ENCODE results near the gene FRMPD4. TPM values are rescaled to one million over a fixed set of nuclear protein-coding genes. Genes with fewer than 3 reads are reported as not detected.

Gene FRMPD4
- total and polyA plus RNA-seq, 2 donors from 2014 or later = not detected

DNA sequence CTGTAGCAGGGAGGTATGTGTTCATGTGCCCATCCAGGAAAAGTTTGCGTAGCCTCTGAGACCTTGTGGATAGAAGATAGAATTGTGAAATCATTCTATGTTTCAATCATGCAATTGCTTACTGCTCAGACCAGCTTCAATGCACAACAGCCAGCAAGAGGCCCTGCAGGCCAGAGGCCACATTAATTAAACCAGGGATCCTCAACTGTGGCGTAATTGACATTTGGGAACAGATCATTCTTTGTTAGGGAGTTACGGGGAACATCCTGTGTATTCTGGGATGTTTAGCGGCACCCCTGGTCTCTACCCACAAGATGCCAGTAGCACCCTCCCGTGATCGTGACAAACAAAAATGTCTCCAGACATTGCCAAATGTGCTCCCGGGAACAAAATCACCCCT is 566.4 kb downstream of the FRMPD4 start:
- intact Hi-C loops (cut with DNase I) = no loop called here
- Histone ChIP-seq H3K4me1 (ENCODE audit: control insufficient read depth in 2 of 3, insufficient read depth in 2 of 3, low read depth in 1 of 3, low read length in 3 of 3) (no peaks in the 10 kb centered on the region), H3K9me3 (ENCODE audit: control insufficient read depth in 2 of 3, insufficient read depth in 1 of 3, low read length in 3 of 3) (no peaks in the 10 kb centered on the region), H3K9ac (ENCODE audit: low read length in 3 of 3) (no peak overlapping the region), H3K4me3 (ENCODE audit: low read length in 3 of 3) (no peak overlapping the region), H3K27ac (ENCODE audit: low read depth in 2 of 2, low read length in 2 of 2) (no peak overlapping the region), H3K27me3 (ENCODE audit: control insufficient read depth, insufficient read depth, low read length) (no peaks in the 10 kb centered on the region), H3K36me3 (ENCODE audit: control insufficient read depth in 2 of 3, insufficient read depth in 3 of 3, low read length in 3 of 3) (no peaks in the 10 kb centered on the region)
- FAIRE-seq = no peak
- DNase-seq = no peak
- TF ChIP-seq, protein P1, sequence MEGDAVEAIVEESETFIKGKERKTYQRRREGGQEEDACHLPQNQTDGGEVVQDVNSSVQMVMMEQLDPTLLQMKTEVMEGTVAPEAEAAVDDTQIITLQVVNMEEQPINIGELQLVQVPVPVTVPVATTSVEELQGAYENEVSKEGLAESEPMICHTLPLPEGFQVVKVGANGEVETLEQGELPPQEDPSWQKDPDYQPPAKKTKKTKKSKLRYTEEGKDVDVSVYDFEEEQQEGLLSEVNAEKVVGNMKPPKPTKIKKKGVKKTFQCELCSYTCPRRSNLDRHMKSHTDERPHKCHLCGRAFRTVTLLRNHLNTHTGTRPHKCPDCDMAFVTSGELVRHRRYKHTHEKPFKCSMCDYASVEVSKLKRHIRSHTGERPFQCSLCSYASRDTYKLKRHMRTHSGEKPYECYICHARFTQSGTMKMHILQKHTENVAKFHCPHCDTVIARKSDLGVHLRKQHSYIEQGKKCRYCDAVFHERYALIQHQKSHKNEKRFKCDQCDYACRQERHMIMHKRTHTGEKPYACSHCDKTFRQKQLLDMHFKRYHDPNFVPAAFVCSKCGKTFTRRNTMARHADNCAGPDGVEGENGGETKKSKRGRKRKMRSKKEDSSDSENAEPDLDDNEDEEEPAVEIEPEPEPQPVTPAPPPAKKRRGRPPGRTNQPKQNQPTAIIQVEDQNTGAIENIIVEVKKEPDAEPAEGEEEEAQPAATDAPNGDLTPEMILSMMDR (IDR thresholded peaks at IDR 0.05; ENCODE audit: borderline replicate concordance, extremely low read depth, insufficient read depth) = no peak

DNA sequence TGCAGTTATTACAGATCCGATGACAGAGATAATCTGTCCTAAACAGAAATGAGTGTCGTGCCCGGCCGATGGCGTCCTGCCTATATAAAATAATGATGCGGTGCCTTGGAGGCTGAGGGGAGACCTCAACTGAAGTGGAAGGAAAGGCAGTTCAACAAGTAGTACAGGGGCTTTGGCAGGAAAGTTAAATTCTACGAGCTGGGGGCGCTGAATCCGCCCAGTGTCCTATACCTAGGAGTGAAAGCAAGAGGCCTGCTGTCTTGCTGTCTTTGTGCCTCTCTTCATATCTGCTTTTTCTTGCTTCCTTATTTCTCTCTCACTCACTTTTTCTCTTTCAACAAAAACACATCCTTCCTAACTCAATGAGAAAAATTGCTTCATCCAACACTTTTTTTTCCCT is 570.8 kb downstream of the FRMPD4 start:
- no peak overlapping the region for H3K9ac ChIP-seq (ENCODE audit: low read length in 3 of 3)
- H3K9me3 ChIP-seq (ENCODE audit: control insufficient read depth in 2 of 3, insufficient read depth in 1 of 3, low read length in 3 of 3) = no peaks in the 10 kb centered on the region
- FAIRE-seq (no peak), DNase-seq (peak in 1 of 5 donors; percentile 9)
- H3K27ac ChIP-seq (ENCODE audit: low read depth in 2 of 2, low read length in 2 of 2) = no peak overlapping the region
- H3K4me3 ChIP-seq (ENCODE audit: low read length in 3 of 3) = no peak overlapping the region
- H3K4me1 ChIP-seq (ENCODE audit: control insufficient read depth in 2 of 3, insufficient read depth in 2 of 3, low read depth in 1 of 3, low read length in 3 of 3) = no peaks in the 10 kb centered on the region
- H3K27me3 ChIP-seq (ENCODE audit: control insufficient read depth, insufficient read depth, low read length) = no peaks in the 10 kb centered on the region
- H3K36me3 ChIP-seq (ENCODE audit: control insufficient read depth in 2 of 3, insufficient read depth in 3 of 3, low read length in 3 of 3) = no peaks in the 10 kb centered on the region
- TF ChIP-seq, protein P1 (IDR thresholded peaks at IDR 0.05; ENCODE audit: borderline replicate concordance, extremely low read depth, insufficient read depth) = no peak
- intact Hi-C loops (cut with DNase I) = no loop called here

DNA sequence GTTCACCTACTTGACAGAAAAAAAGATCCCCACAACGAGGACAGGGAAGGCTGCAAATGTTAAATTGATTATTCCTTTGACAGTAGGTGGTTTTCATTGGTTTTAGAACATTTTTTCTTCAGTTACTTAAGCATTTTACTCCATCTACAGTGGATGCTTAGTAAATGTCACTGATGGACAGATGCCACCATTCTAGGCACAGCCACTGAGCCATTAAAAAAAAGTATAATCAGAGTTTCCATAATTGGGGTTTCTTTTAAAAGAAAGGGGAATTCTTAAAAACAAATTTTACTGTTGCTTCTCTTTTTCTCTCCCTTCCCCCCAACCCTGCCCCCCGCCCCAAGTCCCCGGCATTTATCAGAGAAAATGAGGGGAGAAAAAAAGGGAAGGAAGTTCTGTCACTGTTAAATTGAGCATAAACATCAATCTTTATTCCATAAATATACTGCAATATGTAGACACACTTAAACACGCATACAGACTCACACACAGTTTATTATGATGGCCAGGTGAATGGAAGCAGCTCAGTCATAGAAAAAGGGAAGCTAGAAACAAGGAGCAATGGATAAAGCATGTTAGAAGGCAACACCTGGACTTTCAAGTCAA is 573.3 kb downstream of the FRMPD4 start:
- Histone ChIP-seq H3K4me3 (ENCODE audit: low read length in 3 of 3) (no peak overlapping the region), H3K36me3 (ENCODE audit: control insufficient read depth in 2 of 3, insufficient read depth in 3 of 3, low read length in 3 of 3) (no peaks in the 10 kb centered on the region), H3K27ac (ENCODE audit: low read depth in 2 of 2, low read length in 2 of 2) (no peak overlapping the region), H3K9ac (ENCODE audit: low read length in 3 of 3) (no peak overlapping the region), H3K9me3 (ENCODE audit: control insufficient read depth in 2 of 3, insufficient read depth in 1 of 3, low read length in 3 of 3) (no peaks in the 10 kb centered on the region), H3K27me3 (ENCODE audit: control insufficient read depth, insufficient read depth, low read length) (no peaks in the 10 kb centered on the region), H3K4me1 (ENCODE audit: control insufficient read depth in 2 of 3, insufficient read depth in 2 of 3, low read depth in 1 of 3, low read length in 3 of 3) (no peaks in the 10 kb centered on the region)
- FAIRE-seq (no peak), DNase-seq (no peak)
- TF ChIP-seq, protein P1 (IDR thresholded peaks at IDR 0.05; ENCODE audit: borderline replicate concordance, extremely low read depth, insufficient read depth) = no peak
- intact Hi-C loops (cut with DNase I) = no loop called here

DNA sequence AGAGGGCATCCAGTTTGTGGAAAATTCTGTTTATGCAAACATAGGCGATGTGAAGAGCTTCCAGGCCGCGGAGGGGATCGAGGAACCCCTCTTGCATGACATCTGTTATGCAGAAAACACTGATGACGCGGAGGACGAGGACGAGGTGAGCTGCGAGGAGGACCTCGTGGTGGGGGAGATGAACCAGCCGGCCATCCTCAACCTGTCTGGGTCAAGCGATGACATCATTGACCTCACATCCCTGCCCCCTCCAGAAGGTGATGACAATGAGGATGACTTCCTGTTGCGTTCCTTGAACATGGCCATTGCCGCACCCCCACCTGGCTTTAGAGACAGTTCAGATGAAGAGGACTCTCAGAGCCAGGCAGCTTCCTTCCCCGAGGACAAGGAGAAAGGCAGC is 578.3 kb downstream of the FRMPD4 start:
- FAIRE-seq = no peak
- TF ChIP-seq, protein P1 (IDR thresholded peaks at IDR 0.05; ENCODE audit: borderline replicate concordance, extremely low read depth, insufficient read depth) = no peak
- Histone ChIP-seq H3K9ac (ENCODE audit: low read length in 3 of 3) (no peak overlapping the region), H3K4me1 (ENCODE audit: control insufficient read depth in 2 of 3, insufficient read depth in 2 of 3, low read depth in 1 of 3, low read length in 3 of 3) (no peaks in the 10 kb centered on the region), H3K27ac (ENCODE audit: low read depth in 2 of 2, low read length in 2 of 2) (no peak overlapping the region), H3K4me3 (ENCODE audit: low read length in 3 of 3) (no peak overlapping the region), H3K36me3 (ENCODE audit: control insufficient read depth in 2 of 3, insufficient read depth in 3 of 3, low read length in 3 of 3) (no peaks in the 10 kb centered on the region), H3K9me3 (ENCODE audit: control insufficient read depth in 2 of 3, insufficient read depth in 1 of 3, low read length in 3 of 3) (no peaks in the 10 kb centered on the region), H3K27me3 (ENCODE audit: control insufficient read depth, insufficient read depth, low read length) (no peaks in the 10 kb centered on the region)
- no peak for DNase-seq
- intact Hi-C loops (cut with DNase I) = no loop called here
